KOPT-K1 (cell line): Measurements from ENCODE around the gene PLB1.
"Not testable (repeated sequence)": the region's sequence is repeated elsewhere in the genome, so short reads cannot be mapped to it uniquely, and the experiment has no call there.

Source experiments
- H3K27ac ChIP-seq: fragments of 200-600 bp; sonication (generic); 2 replicates; pipeline ENCODE4 v1.5.1; 2016; ENCODE audit warnings: antibody characterized with exemption, mild to moderate bottlenecking, low read depth, low read length; ENCODE audit not compliant: poor library complexity, severe bottlenecking
- H3K36me3 ChIP-seq: fragments of 200-600 bp; sonication (generic); 2 replicates; pipeline ENCODE4 v1.5.1; 2017; ENCODE audit warnings: antibody characterized with exemption, mild to moderate bottlenecking, low read length, moderate library complexity; ENCODE audit not compliant: insufficient read depth
- H3K9me3 ChIP-seq: fragments of 200-600 bp; sonication (generic); 2 replicates; pipeline ENCODE4 v1.5.1; 2017; ENCODE audit warnings: antibody characterized with exemption, low read length, mild to moderate bottlenecking; ENCODE audit not compliant: insufficient read depth, poor library complexity, severe bottlenecking

PLB1 gene

DNA sequence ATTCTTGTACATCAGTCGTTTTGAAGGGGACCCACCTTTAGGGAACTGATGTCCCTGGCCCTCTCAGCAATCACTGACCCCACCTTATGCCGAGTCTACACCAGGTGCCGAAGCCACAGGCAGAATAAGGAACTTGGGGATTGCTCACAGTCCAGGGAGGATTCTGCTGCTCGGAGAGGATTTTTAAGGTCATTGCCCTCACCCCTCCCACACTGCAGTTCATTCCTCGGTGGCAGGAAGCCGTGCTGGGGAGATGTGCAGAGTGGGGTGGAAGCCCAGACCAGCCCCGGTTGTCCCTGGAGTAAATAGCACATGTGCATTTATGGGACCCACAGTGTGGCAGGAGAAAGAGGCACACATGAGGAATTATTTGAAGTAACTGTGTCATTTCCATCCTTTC lies 50.4 kb downstream of the PLB1 start:
- Histone ChIP-seq H3K27ac (no peak overlapping the region), H3K36me3 (no peaks in the 10 kb centered on the region), H3K9me3 (no peaks in the 10 kb centered on the region)

DNA sequence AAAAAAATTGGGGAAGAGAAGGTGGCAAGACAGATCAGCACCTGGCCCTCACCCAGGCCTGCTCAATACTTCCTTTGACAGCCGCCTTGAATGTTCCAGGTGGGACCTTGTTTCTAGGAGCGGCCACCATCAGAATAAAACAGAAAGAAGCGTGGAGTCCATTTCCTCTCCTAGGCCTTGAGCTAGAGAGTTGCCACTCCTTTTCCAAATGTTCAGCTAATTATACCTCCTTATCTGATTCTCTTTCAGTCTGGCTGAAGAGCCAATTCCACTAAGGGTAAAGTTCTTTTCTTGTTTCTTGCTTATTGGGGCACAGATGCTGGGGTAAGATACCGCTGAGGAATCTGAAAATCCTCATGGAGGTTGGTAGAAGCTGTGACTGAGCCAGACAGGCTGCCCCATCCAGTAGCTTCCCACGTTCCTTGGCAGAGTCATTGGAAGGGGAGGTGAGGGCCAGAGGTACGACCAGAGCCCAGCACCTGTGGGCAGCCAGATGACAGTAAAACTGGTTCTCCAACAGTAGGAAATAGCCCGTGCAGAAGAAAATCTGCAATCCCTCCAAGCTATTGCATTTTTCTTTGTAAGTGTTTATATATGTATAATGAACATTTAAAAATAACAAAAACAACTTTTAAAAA lies 51.5 kb downstream of the PLB1 start:
- H3K9me3 ChIP-seq, result no peaks in the 10 kb centered on the region

DNA sequence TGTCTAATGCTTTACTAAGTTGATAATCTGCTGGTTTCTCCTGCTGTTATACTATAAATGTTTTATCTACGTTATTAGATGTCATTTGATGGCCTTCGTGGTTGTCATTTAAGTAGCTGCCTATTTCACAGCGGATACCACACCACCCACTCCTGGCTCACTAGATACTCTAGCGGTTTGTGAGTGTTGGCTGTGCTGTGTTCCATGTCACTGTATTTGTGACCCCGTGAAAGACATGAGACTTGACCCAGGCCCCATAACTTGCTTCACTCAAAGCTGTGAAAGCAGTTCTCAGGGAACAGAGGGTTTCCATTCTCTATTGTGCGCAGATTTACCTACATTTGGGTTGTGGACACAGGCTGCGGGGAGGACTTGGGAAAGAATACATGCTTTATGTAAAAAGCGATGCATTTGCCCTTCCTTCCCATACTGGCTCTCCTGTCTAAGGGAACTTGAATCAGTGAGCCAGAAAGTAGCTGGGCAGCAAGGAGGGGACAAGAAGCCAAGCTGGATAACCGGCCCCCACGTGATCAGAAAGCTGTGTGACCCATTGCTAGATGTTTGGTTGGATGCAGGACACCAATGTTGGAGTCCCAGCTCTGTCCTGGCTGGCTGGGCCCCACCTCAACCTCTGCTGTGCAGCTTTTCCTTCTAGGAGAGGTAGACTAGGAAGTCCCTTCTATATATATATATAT lies 52.2 kb downstream of the PLB1 start:
- H3K36me3 ChIP-seq, result no peaks in the 10 kb centered on the region
- H3K27ac ChIP-seq, result no peak overlapping the region
- H3K9me3 ChIP-seq, result no peaks in the 10 kb centered on the region

More for the DNA sequence above, 51.5 kb downstream of the PLB1 start:
- Histone ChIP-seq H3K27ac (no peak overlapping the region), H3K36me3 (no peaks in the 10 kb centered on the region)

DNA sequence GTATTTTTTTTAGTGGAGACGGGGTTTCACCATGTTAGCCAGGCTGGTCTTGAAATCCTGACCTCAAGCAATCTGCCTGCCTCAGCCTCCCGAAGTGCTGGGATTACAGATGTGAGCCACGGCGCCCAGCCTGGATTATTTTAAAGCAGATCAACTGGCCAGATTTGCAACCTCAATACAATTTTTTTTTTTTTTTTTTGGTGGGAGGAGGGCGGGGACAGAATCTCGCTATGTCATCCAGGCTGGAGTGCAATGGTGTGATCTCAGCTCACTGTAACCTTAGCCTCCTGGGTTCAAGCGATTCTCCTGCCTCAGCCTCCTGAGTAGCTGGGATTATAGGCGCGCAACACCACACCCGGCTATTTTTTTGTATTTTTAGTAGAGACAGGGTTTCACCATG lies 54.5 kb downstream of the PLB1 start:
- not testable (repeated sequence) for H3K27ac ChIP-seq, H3K36me3 ChIP-seq, H3K9me3 ChIP-seq

DNA sequence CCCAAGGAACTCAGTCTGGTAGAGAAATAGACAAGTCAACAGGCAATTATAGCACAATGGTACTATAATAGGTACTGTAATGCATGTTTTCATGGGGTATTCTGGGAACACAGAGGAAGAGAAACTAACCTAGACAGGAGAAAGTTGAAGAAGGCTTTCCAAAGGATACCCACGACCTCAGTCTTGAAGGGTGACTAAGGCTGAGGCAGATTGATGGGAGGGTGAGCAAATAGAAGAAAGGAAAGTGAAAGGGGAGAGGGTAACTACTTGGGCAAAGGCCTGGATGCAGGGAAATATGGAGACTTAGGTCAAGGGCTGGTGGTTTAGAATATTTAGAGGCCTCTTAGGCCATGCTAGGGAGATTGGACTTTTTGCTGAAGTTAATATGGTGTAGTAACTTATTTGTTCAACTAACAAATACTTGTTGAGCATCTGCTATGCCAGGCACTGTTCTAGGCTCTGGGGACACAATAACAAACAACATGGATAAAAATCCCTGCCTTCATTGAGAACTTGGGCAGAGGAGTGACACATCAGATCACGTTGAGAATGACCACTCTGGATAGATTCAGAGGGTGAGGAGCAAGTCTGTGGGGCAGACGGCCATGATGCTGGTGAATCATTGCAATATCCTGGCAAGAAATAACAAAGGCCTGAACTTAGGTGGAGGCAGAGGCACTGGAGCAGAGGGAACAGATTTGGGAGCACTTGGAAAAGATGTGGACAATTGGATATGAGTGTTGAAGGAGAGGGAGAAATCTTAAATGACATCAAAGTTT lies 56.4 kb downstream of the PLB1 start:
- H3K27ac ChIP-seq, result no peak overlapping the region
- no peaks in the 10 kb centered on the region for H3K9me3 ChIP-seq
- no peaks in the 10 kb centered on the region for H3K36me3 ChIP-seq

DNA sequence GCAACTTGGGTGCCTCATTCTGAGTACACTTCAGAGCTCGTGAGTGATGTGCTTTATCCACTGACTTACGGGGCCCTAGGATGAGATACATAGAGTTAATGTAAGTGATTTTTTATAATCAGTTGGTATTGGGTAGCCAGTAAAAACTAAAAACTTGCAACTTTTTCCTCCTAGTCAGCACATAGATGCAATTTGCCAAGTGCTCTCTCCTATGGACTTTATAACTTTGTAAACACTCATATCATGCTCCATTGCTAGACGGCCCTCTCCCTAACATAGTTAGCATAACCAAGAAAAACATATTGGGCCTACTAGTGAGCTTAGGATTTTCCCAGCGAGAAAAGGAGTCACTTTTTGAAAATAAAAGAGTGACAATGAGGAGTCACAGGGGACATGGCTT lies 60.4 kb downstream of the PLB1 start:
- H3K27ac ChIP-seq, result no peak overlapping the region

DNA sequence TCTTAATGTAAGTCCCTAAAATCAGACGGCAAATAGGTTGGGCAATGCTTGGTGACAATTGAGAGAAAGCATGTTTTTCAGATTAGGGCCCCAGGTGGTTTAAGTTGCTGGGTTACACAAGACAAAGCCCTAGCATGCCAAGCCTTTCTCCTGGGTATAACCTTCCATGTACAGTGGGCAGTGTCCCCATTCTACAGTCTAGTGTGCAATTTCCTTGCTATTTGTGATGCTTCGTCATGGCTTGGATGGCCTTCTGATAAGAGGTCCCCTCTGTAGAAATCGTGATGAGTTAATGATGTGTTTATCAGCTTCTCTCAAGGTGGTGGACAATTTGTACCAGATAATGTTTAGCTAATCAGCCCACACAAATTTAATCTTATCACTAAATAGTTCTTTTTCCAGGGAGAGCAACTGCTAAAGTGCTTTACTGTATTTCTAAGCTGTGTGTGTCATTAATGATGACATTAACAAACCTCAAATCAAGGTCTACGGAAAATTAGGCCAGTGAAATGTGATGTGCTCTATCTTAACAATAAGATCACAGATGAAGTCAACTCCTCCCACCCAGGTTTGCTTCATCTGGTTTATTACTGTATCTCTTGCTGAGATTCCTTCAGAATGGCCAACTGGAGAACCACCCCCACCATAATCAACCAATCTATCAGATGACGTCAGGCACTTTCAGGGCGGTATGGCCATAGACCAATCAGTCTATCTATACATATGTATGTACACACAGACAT lies 61.7 kb downstream of the PLB1 start:
- H3K27ac ChIP-seq, result no peak overlapping the region
- H3K9me3 ChIP-seq, result no peaks in the 10 kb centered on the region

More for the DNA sequence above, 60.4 kb downstream of the PLB1 start:
- Histone ChIP-seq H3K9me3 (no peaks in the 10 kb centered on the region), H3K36me3 (no peaks in the 10 kb centered on the region)

DNA sequence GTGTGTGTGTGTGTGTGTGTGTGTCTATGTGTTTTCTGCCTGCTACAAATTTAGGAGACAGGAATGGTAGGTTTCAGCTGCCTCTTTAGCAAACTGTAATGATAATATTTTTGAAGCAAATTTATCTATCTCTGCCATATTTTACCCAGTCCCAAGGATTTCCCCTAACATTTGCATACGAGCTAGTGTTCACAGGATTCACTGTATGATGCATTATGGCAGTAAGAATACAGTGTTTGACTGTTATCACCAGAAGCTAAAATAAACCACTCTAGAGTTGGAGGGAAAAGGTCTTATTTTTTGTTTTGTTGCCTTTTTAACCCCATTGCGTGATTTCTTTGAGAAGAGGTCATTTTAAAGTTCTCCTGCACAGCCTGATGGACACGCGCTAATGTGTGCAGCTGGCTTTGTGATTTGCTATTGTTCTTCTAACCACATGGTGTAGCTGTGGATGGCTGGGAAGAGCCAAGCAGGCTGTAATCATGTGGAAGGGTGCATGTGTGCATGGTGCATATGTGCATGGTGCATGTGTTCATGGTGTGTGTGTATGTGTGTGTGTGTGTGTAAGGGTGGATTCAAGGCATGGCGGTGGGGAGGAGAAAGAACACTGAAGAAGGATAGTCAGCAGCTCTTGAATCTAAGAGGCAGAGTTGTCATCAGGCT lies 62.4 kb downstream of the PLB1 start:
- no peak overlapping the region for H3K27ac ChIP-seq
- no peaks in the 10 kb centered on the region for H3K9me3 ChIP-seq
- H3K36me3 ChIP-seq, result no peaks in the 10 kb centered on the region

More for the DNA sequence above, 61.7 kb downstream of the PLB1 start:
- no peaks in the 10 kb centered on the region for H3K36me3 ChIP-seq

DNA sequence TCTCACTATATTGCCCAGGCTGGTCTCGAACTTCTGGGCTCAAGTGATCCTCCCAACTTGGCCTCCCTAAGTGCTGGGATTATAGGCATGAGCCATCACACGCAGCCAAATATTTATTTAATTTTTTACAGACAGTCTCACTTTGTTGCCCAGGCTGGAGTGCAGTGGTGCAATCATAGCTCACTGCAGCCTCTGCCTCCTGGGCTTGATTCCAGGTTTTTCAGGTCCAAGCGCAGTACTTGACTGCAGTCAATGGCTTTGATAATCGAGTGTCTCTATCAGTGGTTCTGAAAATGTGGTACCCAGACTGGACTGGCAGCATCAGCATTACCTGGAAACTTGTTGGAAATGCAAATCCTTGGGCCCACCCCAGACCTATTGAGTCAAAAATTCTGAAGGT lies 63.1 kb downstream of the PLB1 start:
- H3K36me3 ChIP-seq, result no peaks in the 10 kb centered on the region
- no peaks in the 10 kb centered on the region for H3K9me3 ChIP-seq
- H3K27ac ChIP-seq, result no peak overlapping the region

DNA sequence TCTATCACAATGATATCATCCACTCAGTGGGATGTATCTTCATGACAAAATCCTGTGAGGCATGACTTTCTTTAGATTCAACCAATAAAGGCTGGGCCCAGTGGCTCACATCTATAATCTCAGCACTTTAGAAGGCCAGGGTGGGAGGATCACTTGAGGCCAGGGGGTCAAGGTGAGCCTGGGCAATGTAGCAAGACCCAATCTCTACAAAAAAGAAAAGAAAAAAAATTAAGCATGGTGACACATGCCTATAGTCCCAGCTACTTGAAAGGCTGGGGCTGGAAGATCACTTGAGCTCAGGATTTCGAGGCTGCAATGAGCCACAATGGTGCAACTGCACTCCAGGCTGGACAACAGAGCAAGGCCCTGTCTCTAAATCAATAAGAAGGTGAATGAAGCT lies 68.0 kb downstream of the PLB1 start:
- Histone ChIP-seq H3K27ac (no peak overlapping the region), H3K36me3 (no peaks in the 10 kb centered on the region), H3K9me3 (no peaks in the 10 kb centered on the region)

DNA sequence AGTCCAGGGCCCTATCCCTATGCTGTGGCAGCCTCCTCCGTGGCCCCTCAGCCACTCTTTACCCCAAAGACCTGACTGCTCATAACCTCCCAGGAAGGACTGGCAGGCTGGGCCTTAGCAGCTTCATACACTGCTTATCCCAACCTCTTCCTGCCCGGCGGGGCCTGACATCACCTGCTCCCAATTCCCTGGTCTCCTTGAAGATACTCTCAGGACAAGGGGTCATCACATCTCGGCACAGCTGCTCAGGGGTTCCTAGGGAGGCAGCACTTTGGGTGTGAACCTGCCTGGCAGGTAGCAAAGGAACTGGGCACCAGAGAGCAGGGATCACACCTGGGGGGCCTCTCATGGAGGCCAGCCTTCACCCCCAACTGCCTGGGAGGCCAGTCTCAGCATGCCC lies 68.5 kb downstream of the PLB1 start:
- H3K9me3 ChIP-seq, result no peaks in the 10 kb centered on the region
- no peaks in the 10 kb centered on the region for H3K36me3 ChIP-seq
- no peak overlapping the region for H3K27ac ChIP-seq

DNA sequence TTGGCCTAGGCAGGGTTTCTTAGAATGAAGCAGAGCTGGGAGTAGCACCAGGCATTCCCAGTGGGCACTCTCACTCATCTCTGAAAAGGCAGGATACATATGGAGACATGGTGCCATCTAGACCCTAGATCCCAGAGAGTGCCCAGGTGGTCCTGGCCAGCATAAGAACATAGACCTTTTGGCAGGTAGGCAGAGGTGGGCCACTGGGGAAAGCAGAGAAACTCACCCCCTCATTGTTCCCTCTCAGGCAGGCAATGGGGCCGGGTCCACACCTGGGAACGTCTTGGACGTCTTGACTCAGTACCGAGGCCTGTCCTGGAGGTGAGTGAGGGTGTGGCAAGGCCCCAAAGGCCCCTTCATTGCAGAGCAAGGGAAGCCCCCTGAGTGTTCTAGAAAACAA lies 69.2 kb downstream of the PLB1 start:
- Histone ChIP-seq H3K36me3 (no peaks in the 10 kb centered on the region), H3K9me3 (no peaks in the 10 kb centered on the region), H3K27ac (no peak overlapping the region)

DNA sequence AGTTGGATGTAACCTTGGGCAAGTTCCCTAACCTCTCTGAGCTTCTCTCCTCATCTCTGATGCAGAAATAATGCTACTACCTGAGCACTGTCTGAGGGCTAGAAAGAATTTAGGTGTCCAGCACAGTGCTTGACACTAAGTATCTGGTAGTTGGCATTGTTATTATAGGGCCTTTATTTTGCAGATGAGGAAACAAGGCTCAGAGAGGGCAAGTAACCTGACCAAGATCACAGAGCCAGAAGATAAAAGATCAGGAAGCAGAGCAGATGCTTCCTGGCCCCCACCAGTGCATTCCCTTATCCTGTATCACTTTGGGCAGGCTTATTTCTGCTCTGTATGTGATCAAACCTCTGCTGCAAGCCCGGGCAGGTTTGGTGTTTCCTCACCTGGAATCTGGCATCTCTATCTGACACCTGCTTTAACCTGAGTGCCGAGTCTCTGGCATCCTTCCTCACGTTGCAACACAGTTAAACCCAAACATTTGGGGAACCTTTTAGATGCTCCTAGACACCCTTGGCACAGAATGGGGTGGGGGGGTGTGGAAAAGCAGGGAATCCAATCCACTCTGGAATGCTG lies 69.9 kb downstream of the PLB1 start:
- Histone ChIP-seq H3K9me3 (no peaks in the 10 kb centered on the region), H3K36me3 (no peaks in the 10 kb centered on the region), H3K27ac (no peak overlapping the region)

DNA sequence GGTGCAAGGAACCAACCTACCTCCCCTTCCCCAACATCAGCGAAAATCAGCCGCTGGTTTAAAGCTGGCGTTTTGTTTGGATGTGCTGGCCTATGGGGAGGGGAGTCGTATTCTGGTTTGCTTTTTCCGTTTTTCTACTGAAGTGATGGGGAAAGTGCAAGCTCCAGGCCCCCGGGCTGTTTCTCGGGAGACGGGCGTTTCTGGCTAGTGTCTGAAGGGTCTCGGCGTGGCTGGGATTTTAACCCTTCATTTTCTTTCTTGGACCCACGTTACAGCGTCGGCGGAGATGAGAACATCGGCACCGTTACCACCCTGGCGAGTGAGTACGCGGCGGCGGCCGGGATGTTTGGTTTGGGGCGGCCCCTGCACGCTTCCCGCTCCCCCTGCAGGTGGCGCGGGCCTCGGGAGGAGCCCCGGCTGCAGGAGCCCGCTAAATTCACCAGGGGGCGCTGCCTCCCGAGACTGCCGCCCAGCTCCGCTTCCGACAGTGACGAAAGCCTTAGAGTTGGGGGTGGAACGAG lies 70.7 kb downstream of the PLB1 start:
- Histone ChIP-seq H3K9me3 (no peaks in the 10 kb centered on the region), H3K36me3 (no peaks in the 10 kb centered on the region), H3K27ac (no peak overlapping the region)
